ENCODE data around the gene MRPL39. TPM values are rescaled to one million over a fixed set of nuclear protein-coding genes. Genes with fewer than 3 reads are reported as not detected.

Gene MRPL39
- total RNA-seq, 2 donors from 2014 or later: 25.9 to 35.7 TPM

GRCh38 chr21:25565272-25566211, 41.7 kb downstream of the MRPL39 start:
- no peaks in the 10 kb centered on the region for H3K27me3 ChIP-seq
- no peak overlapping the region for H3K4me3 ChIP-seq
- H3K36me3 ChIP-seq: no peaks in the 10 kb centered on the region
- no peak overlapping the region for H3K27ac ChIP-seq
- H3K4me1 ChIP-seq: peaks cover 0 to 8% of the 10 kb centered on the region in 2 donors
- DNase-seq (ENCODE audit: low spot score): no peak
- no peak for TF ChIP-seq CTCF (IDR thresholded peaks at IDR 0.05)
- H3K9me3 ChIP-seq: no peaks in the 10 kb centered on the region

GRCh38 chr21:25564349-25564948, 42.8 kb downstream of the MRPL39 start:
- no peak overlapping the region for H3K4me3 ChIP-seq

GRCh38 chr21:25563361-25564116, 43.7 kb downstream of the MRPL39 start:
- no peaks in the 10 kb centered on the region for H3K36me3 ChIP-seq
- peaks cover 0 to 8% of the 10 kb centered on the region in 2 donors for H3K4me1 ChIP-seq
- no peak overlapping the region for H3K27ac ChIP-seq
- H3K9me3 ChIP-seq: no peaks in the 10 kb centered on the region
- DNase-seq (ENCODE audit: low spot score): no peak
- H3K27me3 ChIP-seq: no peaks in the 10 kb centered on the region
- no peak overlapping the region for H3K4me3 ChIP-seq
- TF ChIP-seq CTCF (IDR thresholded peaks at IDR 0.05): no peak

More at GRCh38 chr21:25564349-25564948, 42.8 kb downstream of the MRPL39 start:
- no peak for TF ChIP-seq CTCF (IDR thresholded peaks at IDR 0.05)
- Histone ChIP-seq H3K9me3 (no peaks in the 10 kb centered on the region), H3K27ac (no peak overlapping the region), H3K36me3 (no peaks in the 10 kb centered on the region), H3K27me3 (no peaks in the 10 kb centered on the region), H3K4me1 (peaks cover 0 to 8% of the 10 kb centered on the region in 2 donors)
- DNase-seq (ENCODE audit: low spot score): no peak

GRCh38 chr21:25562660-25563059, 44.6 kb downstream of the MRPL39 start:
- Histone ChIP-seq H3K4me3 (peak overlapping the region in 1 of 2 donors; percentile 51), H3K27me3 (no peaks in the 10 kb centered on the region), H3K4me1 (peaks cover 0 to 8% of the 10 kb centered on the region in 2 donors), H3K36me3 (no peaks in the 10 kb centered on the region), H3K27ac (no peak overlapping the region), H3K9me3 (no peaks in the 10 kb centered on the region)
- no peak for DNase-seq (ENCODE audit: low spot score)
- no peak for TF ChIP-seq CTCF (IDR thresholded peaks at IDR 0.05)

GRCh38 chr21:25561668-25562641, 45.3 kb downstream of the MRPL39 start:
- peak overlapping the region; percentile 9 to 37 for H3K27ac ChIP-seq
- DNase-seq (ENCODE audit: low spot score): peak; percentile 69
- no peaks in the 10 kb centered on the region for H3K9me3 ChIP-seq
- TF ChIP-seq CTCF (IDR thresholded peaks at IDR 0.05): peak in 1 of 2 donors; percentile 37
- no peaks in the 10 kb centered on the region for H3K27me3 ChIP-seq
- peaks cover 0 to 8% of the 10 kb centered on the region in 2 donors for H3K4me1 ChIP-seq
- peak overlapping the region; percentile 42 to 51 for H3K4me3 ChIP-seq
- no peaks in the 10 kb centered on the region for H3K36me3 ChIP-seq
